Ovary (tissue), 3 donors: Measurements from ENCODE around the gene RAD52.

Experiments
- CTCF ChIP-seq, 3 donors: fragments of 450-650 bp in 2 of 3; fragments of 200-600 bp in 1 of 3; IDR thresholded peaks; one replicate each; pipeline versions ENCODE4 v1.5.1 to v1.8.0; 2016 to 2022; ENCODE audit warnings: antibody characterized with exemption in 3 of 3, mild to moderate bottlenecking in 1 of 3
- POLR2A ChIP-seq: fragments of 450-650 bp; IDR thresholded peaks from one replicate; pipeline ENCODE4 v1.6.1; 2017; ENCODE audit warnings: antibody characterized with exemption, mild to moderate bottlenecking, moderate library complexity
- donor health status: DM: no; HTN: no; CAD: no.

- no peak for TF ChIP-seq POLR2A
- no peak for TF ChIP-seq CTCF (IDR thresholded peaks at IDR 0.05)
Measured at GRCh38 chr12:977156-977555, 27.7 kb upstream of the RAD52 start.
